HepG2 (cell line): Measurements from ENCODE around the gene ZNF280A. TPM values are rescaled to one million over a fixed set of nuclear protein-coding genes. Genes with fewer than 3 reads are reported as not detected.

Source experiments
- ATAD3A ChIP-seq: sonication (generic); formaldehyde crosslinking; IDR thresholded peaks from 2 replicates; pipeline ENCODE4 v1.4.0; 2020; ENCODE audit warnings: missing genetic modification reagents
- E2F1 ChIP-seq: sonication (generic); formaldehyde crosslinking; IDR thresholded peaks from 2 replicates; pipeline ENCODE4 v1.5.0; 2020; ENCODE audit warnings: missing genetic modification reagents
- GATA4 ChIP-seq: sonication (generic); IDR thresholded peaks from 2 replicates; pipeline ENCODE4 v1.6.1; 2016; ENCODE audit warnings: antibody characterized with exemption, low read depth, borderline replicate concordance
- GATAD1 ChIP-seq: IDR thresholded peaks from 2 replicates; pipeline ENCODE4 v1.6.1; 2016; ENCODE audit warnings: missing genetic modification reagents, missing compliant biosample characterization
- MAFK ChIP-seq, 2 experiments: IDR thresholded peaks in 1 of 2; conservative IDR thresholded peaks in 1 of 2; 2 replicates each; pipeline ENCODE4 v1.6.1; 2011; ENCODE audit warnings: improper control_type of control experiment in 2 of 2, low read length in 2 of 2
- MEIS2 ChIP-seq: sonication (generic); formaldehyde crosslinking; IDR thresholded peaks from 2 replicates; pipeline ENCODE4 v1.9.0; 2021; ENCODE audit warnings: mild to moderate bottlenecking, missing genetic modification reagents
- MIER2 ChIP-seq: IDR thresholded peaks from 2 replicates; pipeline ENCODE4 v1.6.1; 2016; ENCODE audit warnings: missing biosample characterization, missing genetic modification reagents
- NR2F6 ChIP-seq, 2 experiments: IDR thresholded peaks; 2 replicates each; pipeline ENCODE4 v1.6.1; 2016; ENCODE audit warnings: antibody characterized with exemption in 1 of 2, mild to moderate bottlenecking in 1 of 2
- RCOR2 ChIP-seq: IDR thresholded peaks from 2 replicates; pipeline ENCODE4 v1.6.1; 2016; ENCODE audit warnings: missing biosample characterization, missing genetic modification reagents
- SETDB1 ChIP-seq: sonication (generic); formaldehyde crosslinking; IDR thresholded peaks from 2 replicates; pipeline ENCODE4 v1.5.1; 2020; ENCODE audit warnings: missing genetic modification reagents, mild to moderate bottlenecking, borderline replicate concordance
- TBX2 ChIP-seq: sonication (generic); formaldehyde crosslinking; IDR thresholded peaks from 2 replicates; pipeline ENCODE4 v1.5.0; 2020; ENCODE audit warnings: missing genetic modification reagents, mild to moderate bottlenecking, borderline replicate concordance
- TP53 ChIP-seq: sonication (generic); formaldehyde crosslinking; conservative IDR thresholded peaks from 2 replicates; pipeline ENCODE4 v1.4.0; 2020; ENCODE audit warnings: missing genetic modification reagents
- WIZ ChIP-seq: sonication (generic); formaldehyde crosslinking; IDR thresholded peaks from 2 replicates; pipeline ENCODE4 v1.5.1; 2020; ENCODE audit warnings: mild to moderate bottlenecking, missing genetic modification reagents
- ZBTB33 ChIP-seq: sonication (generic); formaldehyde crosslinking; IDR thresholded peaks from 2 replicates; pipeline ENCODE4 v1.4.0; 2020; ENCODE audit warnings: missing genetic modification reagents
- ZFP62 ChIP-seq: sonication (generic); formaldehyde crosslinking; IDR thresholded peaks from 2 replicates; pipeline ENCODE4 v1.4.0; 2020; ENCODE audit warnings: missing genetic modification reagents
- ZHX2 ChIP-seq, 2 experiments: sonication (generic) in 1 of 2; formaldehyde crosslinking in 1 of 2; IDR thresholded peaks; 2 replicates each; pipeline versions ENCODE4 v1.6.1 to v1.9.0; 2014 to 2022; ENCODE audit warnings: antibody characterized with exemption in 1 of 2, borderline replicate concordance in 1 of 2, inconsistent platforms in 1 of 2, low read depth in 1 of 2, missing genetic modification reagents in 1 of 2
- ZNF138 ChIP-seq: sonication (generic); formaldehyde crosslinking; IDR thresholded peaks from 2 replicates; pipeline ENCODE4 v1.5.0; 2020; ENCODE audit warnings: mild to moderate bottlenecking, low read depth, missing genetic modification reagents
- ZNF44 ChIP-seq: sonication (generic); formaldehyde crosslinking; IDR thresholded peaks from 2 replicates; pipeline ENCODE4 v1.5.1; 2020; ENCODE audit warnings: mild to moderate bottlenecking, missing genetic modification reagents
- ZNF570 ChIP-seq: sonication (generic); formaldehyde crosslinking; IDR thresholded peaks from 2 replicates; pipeline ENCODE4 v1.4.0; 2020; ENCODE audit warnings: mild to moderate bottlenecking, missing genetic modification reagents, borderline replicate concordance
- ZNF580 ChIP-seq: IDR thresholded peaks from 2 replicates; pipeline ENCODE4 v1.6.1; 2016; ENCODE audit warnings: low read depth, borderline replicate concordance
- ZNF605 ChIP-seq: sonication (generic); formaldehyde crosslinking; IDR thresholded peaks from 2 replicates; pipeline ENCODE4 v1.8.0; 2022; ENCODE audit warnings: mild to moderate bottlenecking, missing genetic modification reagents
- ZNF746 ChIP-seq: sonication (generic); formaldehyde crosslinking; IDR thresholded peaks from 2 replicates; pipeline ENCODE4 v1.8.0; 2022; ENCODE audit warnings: mild to moderate bottlenecking, missing genetic modification reagents
- polyA plus RNA-seq, 8 experiments: library from polyadenylated mRNA; depleted of rRNA in 3 of 8; stranded (reverse) in 7 of 8; unstranded in 1 of 8; fragments of >200 nt; fragmentation: Illumina TruSeq in 4 of 8; extraction: Trizol in 4 of 8; gene quantifications; 2 replicates each; pipeline versions ENCODE4 v1.2.1 to v1.2.3, GENCODE V29; 2011 to 2016; ENCODE audit warnings: low read depth in 4 of 8, missing spikeins in 1 of 8, mixed read lengths in 1 of 8; ENCODE audit not compliant: insufficient read depth in 1 of 8
- total RNA-seq, 5 experiments: library from RNA; depleted of rRNA; stranded (reverse); fragments of >200 nt; fragmentation: Illumina TruSeq; extraction: Trizol; gene quantifications; 2 replicates each; pipeline ENCODE4 v1.2.3, GENCODE V29; 2016; ENCODE audit warnings: low read depth in 1 of 5

ZNF280A gene
- total and polyA plus RNA-seq, 2 of the 13 experiments (the other 11 are each of a cell fraction or from before 2014, with no cell fraction given): 1.4 to 2.9 TPM

- TF ChIP-seq ZHX2 (IDR thresholded peaks at IDR 0.05; ENCODE audit: low read depth): no peak
- TF ChIP-seq ZHX2 (CRISPR knock-in tag; IDR thresholded peaks at IDR 0.05; ENCODE audit: borderline replicate concordance): no peak
- no peak for TF ChIP-seq MIER2 (CRISPR knock-in tag)
- TF ChIP-seq GATAD1 (CRISPR knock-in tag): no peak
- no peak for TF ChIP-seq TP53 (CRISPR knock-in tag)
- no peak for TF ChIP-seq MAFK (conservative IDR thresholded peaks at IDR 0.05 in 1 of 2, IDR thresholded peaks at IDR 0.05 in 1 of 2; ENCODE audit: low read length in 2 of 2)
- TF ChIP-seq ZNF138 (CRISPR knock-in tag): no peak
- no peak for TF ChIP-seq ZNF580 (CRISPR knock-in tag)
- TF ChIP-seq TBX2 (CRISPR knock-in tag): no peak
- TF ChIP-seq ZNF746 (CRISPR knock-in tag): no peak
- no peak for TF ChIP-seq NR2F6 (IDR thresholded peaks at IDR 0.05)
- no peak for TF ChIP-seq NR2F6 (CRISPR knock-in tag; IDR thresholded peaks at IDR 0.05)
- no peak for TF ChIP-seq SETDB1 (CRISPR knock-in tag)
- no peak for TF ChIP-seq ZNF44 (CRISPR knock-in tag)
- no peak for TF ChIP-seq WIZ (CRISPR knock-in tag)
- TF ChIP-seq RCOR2 (CRISPR knock-in tag): no peak
- TF ChIP-seq ZFP62 (CRISPR knock-in tag): no peak
- TF ChIP-seq ZNF605 (CRISPR knock-in tag): no peak
- no peak for TF ChIP-seq GATA4
- no peak for TF ChIP-seq ZBTB33 (CRISPR knock-in tag)
- TF ChIP-seq ZNF570 (CRISPR knock-in tag): no peak
- no peak for TF ChIP-seq ATAD3A
- no peak for TF ChIP-seq MEIS2 (CRISPR knock-in tag)
- TF ChIP-seq E2F1 (CRISPR knock-in tag): no peak
Observed at GRCh38 chr22:22558972-22559603, 39.0 kb upstream of the ZNF280A start, which contains the start of gene PRAME (continued).
